ENCODE data around the gene KCNIP3.
"Not testable (repeated sequence)": the region's sequence is repeated elsewhere in the genome, so short reads cannot be mapped to it uniquely, and the experiment has no call there.

The KCNIP3 gene

DNA sequence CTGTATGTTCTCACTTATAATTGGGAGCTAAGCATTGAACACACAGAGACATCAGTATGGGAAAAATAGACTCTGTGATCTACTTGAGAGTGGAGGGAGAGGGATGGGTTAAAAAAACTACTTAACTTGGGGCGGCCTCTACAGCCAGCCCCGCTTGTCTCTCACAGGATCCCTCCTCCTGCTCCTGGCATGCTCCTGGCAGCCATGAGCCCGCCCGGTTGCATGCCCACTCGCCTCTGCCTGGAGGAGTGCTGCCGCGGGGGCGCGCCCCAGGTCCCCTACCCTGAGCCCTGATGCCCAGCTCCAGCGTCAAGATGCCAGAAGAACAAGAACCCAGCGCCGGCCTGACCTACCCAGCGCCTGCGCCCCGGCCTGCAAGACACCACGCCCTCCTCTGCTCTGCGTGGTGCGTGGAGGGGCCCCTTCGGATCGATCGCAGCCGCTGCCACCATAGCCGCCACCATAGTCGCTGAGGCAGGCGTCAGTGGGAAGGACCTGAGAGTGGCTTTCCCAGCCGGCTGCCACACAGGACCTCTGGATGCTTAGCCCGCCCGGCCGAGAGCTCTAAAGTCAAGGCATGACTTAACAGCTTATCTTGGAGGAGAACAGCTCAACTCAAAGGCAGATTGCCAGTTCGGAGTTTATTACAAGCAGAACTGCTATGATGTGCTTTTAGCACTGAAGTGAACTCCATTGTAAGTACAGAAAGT lies 138.2 kb downstream of the KCNIP3 start:
- H3K27me3 Mint-ChIP-seq (ENCODE audit: low read depth) = not testable (repeated sequence)

More for the DNA sequence above, 138.2 kb downstream of the KCNIP3 start:
- not testable (repeated sequence) for H3K4me3 Mint-ChIP-seq; H3K27ac Mint-ChIP-seq; H3K9me3 Mint-ChIP-seq; H3K4me1 Mint-ChIP-seq; H3K36me3 Mint-ChIP-seq (ENCODE audit: low read depth)

All from nephron (organoid).